Measurements from ENCODE around the gene CTDSPL. TPM values are rescaled to one million over a fixed set of nuclear protein-coding genes. Genes with fewer than 3 reads are reported as not detected.

Gene CTDSPL
- total and polyA plus RNA-seq, 2 of the 8 experiments (the other 6 are each of a cell fraction or from before 2014, with no cell fraction given) = 20.3 to 42.2 TPM

DNA sequence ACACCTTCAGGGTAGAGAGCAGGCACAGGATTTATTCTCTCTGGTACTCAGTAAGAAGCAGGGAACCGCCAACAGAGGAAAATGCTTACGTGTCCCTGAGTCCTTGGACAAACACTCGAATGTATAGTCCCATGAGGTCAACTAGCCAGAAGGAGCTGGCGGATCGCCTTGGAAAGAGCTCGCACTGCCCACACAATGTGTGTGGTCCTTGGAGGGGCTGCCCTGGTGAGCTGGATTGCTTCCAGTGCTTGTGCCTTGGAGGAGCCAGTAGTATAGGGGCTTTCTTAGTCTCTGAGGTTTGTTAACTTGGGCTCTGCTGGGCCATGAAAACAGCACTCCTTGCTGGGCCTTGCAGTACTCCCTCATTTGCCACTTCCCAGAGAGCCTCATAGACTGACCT lies 88.2 kb downstream of the CTDSPL start:
- no peak overlapping the region for H2BK15ac ChIP-seq (ENCODE audit: low read length)
- H3K23me2 ChIP-seq (ENCODE audit: low read depth, low read length) = no peaks in the 10 kb centered on the region
- no peak overlapping the region for H2AK5ac ChIP-seq (ENCODE audit: low read depth, low read length)
- no peak overlapping the region for H3K18ac ChIP-seq (ENCODE audit: extremely low read depth, low read length)
- H3K4ac ChIP-seq (replicated peaks; ENCODE audit: insufficient read length, low read depth, low read length) = no peak overlapping the region
- ChIA-PET CTCF (ENCODE audit: partially characterized antibody) (interaction anchor here (1.0 to 3.8 kb wide), 7 partner anchors 11 to 95 kb away, joined by 3 to 24 read pairs (median 6); no protein-coding TSS in a partner anchor), POLR2A (ENCODE audit: partially characterized antibody) (no interaction called here)
- peak in 1 of 2 experiments; percentile 41 for DNase-seq (ENCODE audit: low read depth in 1 of 2, low spot score in 2 of 2)
- 92% methylated on average over 6 of the region's 6 CpGs; no CpG with 5 or more reads in 1 of the 2 experiments for WGBS, 2 experiments (ENCODE audit: extremely low coverage in 1 of 2, insufficient coverage in 1 of 2, insufficient read length in 1 of 2, insufficient replicate concordance in 2 of 2, low coverage in 1 of 2, low lambda C conversion rate in 2 of 2, missing lambda C conversion rate in 1 of 2)
- peaks cover 0 to 6% (median 2%) of the 10 kb centered on the region in 4 experiments; a peak in 3 of 7 replicates for H3K4me1 ChIP-seq (replicated peaks in 1 of 4; ENCODE audit: control insufficient read depth in 3 of 4, insufficient read depth in 4 of 4, low read length in 3 of 4)
- H2AFZ ChIP-seq (ENCODE audit: low read length) = no peak overlapping the region
- no peaks in the 10 kb centered on the region for H3K9me3 ChIP-seq (ENCODE audit: insufficient read depth in 2 of 2, low read depth in 1 of 2, low read length in 1 of 2)
- H4K5ac ChIP-seq (ENCODE audit: insufficient read length, low read depth, low read length) = no peak overlapping the region
- H4K91ac ChIP-seq (replicated peaks; ENCODE audit: insufficient read length, low read length) = no peak overlapping the region
- no peak overlapping the region for H2BK20ac ChIP-seq (ENCODE audit: low read length)
- H2BK5ac ChIP-seq (ENCODE audit: low read depth, low read length) = no peak overlapping the region
- H3K9ac ChIP-seq (replicated peaks in 1 of 4; ENCODE audit: extremely low read depth in 1 of 4, low read depth in 3 of 4, low read length in 3 of 4) = no peak overlapping the region
- no peak overlapping the region for H2BK120ac ChIP-seq (replicated peaks; ENCODE audit: low read depth, low read length)
- FAIRE-seq = no peak
- H4K8ac ChIP-seq (ENCODE audit: extremely low read depth, insufficient read depth, low read length) = no peak overlapping the region
- no peak overlapping the region for H3K27ac ChIP-seq (ENCODE audit: low read depth, low read length)
- no peak overlapping the region for H3K56ac ChIP-seq (replicated peaks; ENCODE audit: insufficient read length, low read depth, low read length)
- no peaks in the 10 kb centered on the region for H3K27me3 ChIP-seq (replicated peaks in 1 of 4; ENCODE audit: control insufficient read depth in 3 of 4, extremely low read depth in 1 of 4, insufficient read depth in 3 of 4, low read length in 3 of 4)
- H3K79me1 ChIP-seq (ENCODE audit: low read depth, low read length) = no peaks in the 10 kb centered on the region; the same call in 1 of the 2 replicates
- no peak overlapping the region for H3K4me3 ChIP-seq (ENCODE audit: extremely low read depth in 1 of 4, insufficient read depth in 2 of 4, low read depth in 3 of 4, low read length in 4 of 4)
- H3K14ac ChIP-seq (ENCODE audit: insufficient read length) = no peak overlapping the region
- H4K20me1 ChIP-seq (replicated peaks in 1 of 2; ENCODE audit: control insufficient read depth in 1 of 2, insufficient read depth in 2 of 2, low read length in 2 of 2) = peaks cover 0 to 2% of the 10 kb centered on the region in 2 experiments
- no peak overlapping the region for H3K23ac ChIP-seq (ENCODE audit: insufficient read length)
- TF ChIP-seq HDAC6 (IDR thresholded peaks at IDR 0.05; ENCODE audit: low read depth, low read length) (no peak), PHF8 (conservative IDR thresholded peaks at IDR 0.05; ENCODE audit: low read depth, low read length) (no peak), EZH2 (IDR thresholded peaks at IDR 0.05; ENCODE audit: low read depth, low read length, severe bottlenecking) (no peak), CBX5 (IDR thresholded peaks at IDR 0.05; ENCODE audit: low read depth, low read length) (no peak), ZNF274 (IDR thresholded peaks at IDR 0.05; ENCODE audit: borderline replicate concordance, extremely low read depth, low read length) (no peak), FOSL1 (IDR thresholded peaks at IDR 0.05; ENCODE audit: insufficient read depth, low read depth, low read length) (no peak), BCL11A (IDR thresholded peaks at IDR 0.05; ENCODE audit: low read depth in 2 of 2, low read length in 2 of 2) (no peak), KDM4A (IDR thresholded peaks at IDR 0.05; ENCODE audit: low read depth, low read length, severe bottlenecking) (no peak), RNF2 (IDR thresholded peaks at IDR 0.05; ENCODE audit: borderline replicate concordance, low read depth, low read length, missing control alignments, poor library complexity, severe bottlenecking) (no peak), POLR2A (IDR thresholded peaks at IDR 0.05; ENCODE audit: control extremely low read depth in 1 of 2, low read depth in 2 of 2, low read length in 2 of 2) (no peak)
- H3K4me2 ChIP-seq (ENCODE audit: insufficient read depth in 1 of 2, low read depth in 2 of 2, low read length in 2 of 2) = no peak overlapping the region
- H3K79me2 ChIP-seq (ENCODE audit: control insufficient read depth in 1 of 2, insufficient read depth in 2 of 2, low read length in 2 of 2) = no peaks in the 10 kb centered on the region
- no peaks in the 10 kb centered on the region; a peak in 1 of 8 replicates for H3K36me3 ChIP-seq (ENCODE audit: control insufficient read depth in 2 of 4, insufficient read depth in 4 of 4, low read length in 3 of 4)
- 0 out of 2 replicates have a peak overlapping the region, but pooled peaks have one; percentile 23 for H2BK12ac ChIP-seq (ENCODE audit: low read depth, low read length)
